Right lobe of liver (tissue), 6 donors: Measurements from ENCODE around the gene TMEM74B. TPM values are rescaled to one million over a fixed set of nuclear protein-coding genes. Genes with fewer than 3 reads are reported as not detected.

Source experiments
- ATAC-seq, 4 donors: fragments of 200-7000 bp; cut with Tn5 transposase; one replicate each; pipeline ENCODE4 v1.9.1; 2020; ENCODE audit warnings: mild to moderate bottlenecking in 4 of 4, moderate library complexity in 4 of 4
- DNase-seq, 3 donors: peaks; one replicate each; pipeline ENCODE4 v3.0.0-alpha.2; 2020
- H3K27ac ChIP-seq, 3 donors: fragments of 200-600 bp; one replicate each; pipeline ENCODE4 v1.8.0; 2022
- H3K27me3 ChIP-seq, 2 donors: fragments of 200-600 bp; one replicate each; pipeline ENCODE4 v1.8.0; 2022
- H3K36me3 ChIP-seq, 4 donors: fragments of 200-600 bp; sonication (generic) in 1 of 4; one replicate each; pipeline versions ENCODE4 v1.5.1 to v1.8.0; 2017 to 2022; ENCODE audit warnings: control low read depth in 1 of 4
- H3K4me1 ChIP-seq, 4 donors: fragments of 200-600 bp; sonication (generic) in 1 of 4; one replicate each; pipeline versions ENCODE4 v1.5.1 to v1.8.0; 2017 to 2022; ENCODE audit warnings: control low read depth in 1 of 4
- H3K4me3 ChIP-seq, 3 donors: fragments of 200-600 bp; one replicate each; pipeline ENCODE4 v1.8.0; 2022
- H3K9me3 ChIP-seq, 4 donors: fragments of 200-600 bp; sonication (generic) in 1 of 4; one replicate each; pipeline versions ENCODE4 v1.5.1 to v1.8.0; 2017 to 2022; ENCODE audit warnings: control low read depth in 1 of 4
- POLR2A ChIP-seq: fragments of 450-650 bp; IDR thresholded peaks from one replicate; pipeline ENCODE4 v1.6.1; 2017; ENCODE audit warnings: antibody characterized with exemption, mild to moderate bottlenecking
- WGBS: methylation state at CpG from one replicate; pipeline ENCODE4 v1.1.6; 2018; ENCODE audit warnings: low coverage, low lambda C conversion rate; ENCODE audit not compliant: insufficient coverage; ENCODE audit errors: missing lambda C conversion rate; 5-methylcytosine and 5-hydroxymethylcytosine counted together
- intact Hi-C, 2 donors: fragments of 100-400 bp; cut with DNase I; formaldehyde crosslinking; loops; one replicate each; pipeline versions ENCODE4 v1.11.2 to v1.14.1; 2022
- total RNA-seq, 6 experiments: library from RNA; depleted of rRNA in 2 of 6; stranded (reverse); fragments of >200 nt in 2 of 6; fragmentation: NEBNext Ultra II Directional in 3 of 6; extraction: Animal tissue kit (Norgen Biotek cat#: 25700) in 3 of 6; gene quantifications; one replicate each; pipeline versions ENCODE4 v1.1.0 to v1.2.4, GENCODE V29; 2016 to 2023
- TF ChIP-seq, protein P1 (sequence below), 4 donors: fragments of 200-600 bp in 3 of 4; fragments of 450-650 bp in 1 of 4; IDR thresholded peaks; one replicate each; pipeline versions ENCODE4 v1.5.1 to v1.8.0; 2016 to 2022; ENCODE audit warnings: antibody characterized with exemption in 4 of 4, mild to moderate bottlenecking in 2 of 4
- donor health status: DM: no; HTN: yes; CAD: no.
- donor health status: DM: no; HTN: no; CAD: no.
- donor health status: DM: no; HTN: no; CAD: no.
- donor health status: DM: no; HTN: yes; CAD: no.
- donor health status: DM: no; HTN: yes; CAD: no.

TMEM74B gene
- total RNA-seq, 6 experiments from 2014 or later: 0.37 to 2.8 (median 1.8) TPM

DNA sequence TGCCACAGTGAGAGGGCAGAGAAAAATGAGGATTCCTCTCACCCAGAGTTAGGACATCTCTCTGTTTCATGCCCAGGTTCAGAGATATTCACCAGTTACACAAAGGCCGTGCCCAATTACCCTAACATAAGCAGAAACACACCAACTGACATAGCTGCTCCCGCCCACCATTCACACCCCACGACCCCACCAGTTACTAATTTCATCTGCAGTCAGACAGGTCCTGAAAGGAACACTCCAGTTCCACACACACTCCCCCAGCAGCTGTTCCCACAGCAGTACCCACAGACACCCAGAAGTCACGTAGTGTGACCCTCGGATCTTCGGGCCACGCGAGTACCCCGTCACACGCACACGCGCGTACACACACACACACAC lies 532 bp downstream of the TMEM74B start:
- DNase-seq: no peak
- Histone ChIP-seq H3K27ac (no peak overlapping the region), H3K27me3 (no peaks in the 10 kb centered on the region), H3K4me1 (peaks cover 0 to 23% (median 8%) of the 10 kb centered on the region in 4 donors), H3K36me3 (no peaks in the 10 kb centered on the region), H3K9me3 (no peaks in the 10 kb centered on the region), H3K4me3 (no peak overlapping the region)
- TF ChIP-seq, protein P1, sequence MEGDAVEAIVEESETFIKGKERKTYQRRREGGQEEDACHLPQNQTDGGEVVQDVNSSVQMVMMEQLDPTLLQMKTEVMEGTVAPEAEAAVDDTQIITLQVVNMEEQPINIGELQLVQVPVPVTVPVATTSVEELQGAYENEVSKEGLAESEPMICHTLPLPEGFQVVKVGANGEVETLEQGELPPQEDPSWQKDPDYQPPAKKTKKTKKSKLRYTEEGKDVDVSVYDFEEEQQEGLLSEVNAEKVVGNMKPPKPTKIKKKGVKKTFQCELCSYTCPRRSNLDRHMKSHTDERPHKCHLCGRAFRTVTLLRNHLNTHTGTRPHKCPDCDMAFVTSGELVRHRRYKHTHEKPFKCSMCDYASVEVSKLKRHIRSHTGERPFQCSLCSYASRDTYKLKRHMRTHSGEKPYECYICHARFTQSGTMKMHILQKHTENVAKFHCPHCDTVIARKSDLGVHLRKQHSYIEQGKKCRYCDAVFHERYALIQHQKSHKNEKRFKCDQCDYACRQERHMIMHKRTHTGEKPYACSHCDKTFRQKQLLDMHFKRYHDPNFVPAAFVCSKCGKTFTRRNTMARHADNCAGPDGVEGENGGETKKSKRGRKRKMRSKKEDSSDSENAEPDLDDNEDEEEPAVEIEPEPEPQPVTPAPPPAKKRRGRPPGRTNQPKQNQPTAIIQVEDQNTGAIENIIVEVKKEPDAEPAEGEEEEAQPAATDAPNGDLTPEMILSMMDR (IDR thresholded peaks at IDR 0.05): no peak
- TF ChIP-seq POLR2A: no peak
- intact Hi-C loops: loop anchor here (5.0 to 10.0 kb wide), 2 partner anchors 57 to 59 kb away; no protein-coding TSS in a partner anchor
- WGBS: 17% methylated on average over 1 of the region's 13 CpGs
- ATAC-seq: no peak

DNA sequence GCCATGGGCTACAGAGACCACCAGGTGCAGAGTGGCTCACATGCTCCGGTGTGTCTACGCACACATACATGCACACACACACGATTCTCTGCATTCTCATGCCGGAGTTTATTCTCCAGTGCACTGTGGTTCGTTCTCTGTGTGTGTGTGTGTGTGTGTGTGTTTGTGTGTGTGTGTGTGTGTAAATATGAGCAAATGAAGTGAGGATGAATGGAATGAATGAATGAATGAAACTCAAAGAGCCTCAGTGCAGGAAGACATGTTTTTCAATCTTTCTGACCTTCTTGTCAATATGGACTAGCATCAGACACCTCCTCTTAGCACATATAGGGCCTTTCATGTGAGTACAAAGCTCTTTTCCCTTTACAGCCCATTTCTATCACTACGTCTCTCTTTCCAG lies 1.6 kb downstream of the TMEM74B start:
- TF ChIP-seq, protein P1 (IDR thresholded peaks at IDR 0.05): no peak
- TF ChIP-seq POLR2A: no peak
- ATAC-seq (no peak), DNase-seq (no peak)
- no peak overlapping the region for H3K4me3 ChIP-seq
- intact Hi-C loops: loop anchor here (5.0 to 10.0 kb wide), 2 partner anchors 56 to 58 kb away; no protein-coding TSS in a partner anchor
- H3K9me3 ChIP-seq: no peaks in the 10 kb centered on the region
- peaks cover 0 to 31% (median 14%) of the 10 kb centered on the region in 4 donors for H3K4me1 ChIP-seq
- H3K36me3 ChIP-seq: no peaks in the 10 kb centered on the region
- 61% methylated on average over 2 of the region's 6 CpGs for WGBS
- no peak overlapping the region for H3K27ac ChIP-seq
- no peaks in the 10 kb centered on the region for H3K27me3 ChIP-seq

DNA sequence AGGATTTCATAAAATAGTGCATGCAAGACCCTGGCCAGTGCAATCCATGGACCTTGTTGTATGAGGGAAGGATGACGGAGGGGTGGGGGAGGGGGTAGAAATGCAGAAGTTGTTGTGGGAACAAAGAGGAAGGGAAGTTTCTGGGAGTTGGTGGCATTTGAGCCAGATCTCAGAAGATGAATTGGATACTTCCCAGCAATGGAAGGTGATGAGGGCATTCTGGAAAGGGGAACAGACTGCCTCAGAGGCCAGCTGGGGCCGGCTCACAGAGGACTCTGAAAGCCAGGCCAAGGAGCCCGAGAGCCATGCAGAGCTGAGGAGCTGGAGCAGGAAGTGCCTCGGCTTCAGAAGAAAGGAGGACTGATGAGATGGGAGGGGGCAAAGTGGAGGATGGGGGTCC lies 2.7 kb downstream of the TMEM74B start:
- Histone ChIP-seq H3K27ac (no peak overlapping the region), H3K36me3 (no peaks in the 10 kb centered on the region), H3K4me3 (no peak overlapping the region), H3K9me3 (no peaks in the 10 kb centered on the region), H3K4me1 (peaks cover 0 to 26% (median 13%) of the 10 kb centered on the region in 4 donors), H3K27me3 (no peaks in the 10 kb centered on the region)
- DNase-seq: no peak
- WGBS: 49% methylated on average over 4 of the region's 4 CpGs
- ATAC-seq: no peak
- intact Hi-C loops: loop anchor here (5.0 to 10.0 kb wide), 2 partner anchors 55 to 57 kb away; no protein-coding TSS in a partner anchor
- no peak for TF ChIP-seq POLR2A
- TF ChIP-seq, protein P1 (IDR thresholded peaks at IDR 0.05): no peak

DNA sequence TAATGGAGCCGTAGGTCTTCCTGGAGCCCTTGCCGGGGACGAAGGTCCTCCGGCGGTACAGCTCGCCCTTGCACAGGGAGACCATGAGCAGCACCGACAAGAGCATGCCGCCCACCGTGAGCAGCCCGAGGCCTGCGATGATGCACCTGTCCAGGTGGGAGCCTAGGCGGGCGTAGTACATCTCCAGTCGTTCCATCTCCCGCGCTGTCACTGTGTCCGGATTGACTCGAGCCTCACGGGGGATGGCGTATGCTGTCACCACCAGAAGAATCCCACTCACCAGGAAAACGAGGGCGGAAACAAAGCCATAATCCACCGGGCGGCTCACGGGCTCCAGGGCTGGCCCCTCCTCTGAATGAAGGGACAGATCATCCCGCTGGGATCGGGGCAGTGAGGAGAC lies 3.8 kb downstream of the TMEM74B start:
- intact Hi-C loops: loop anchor here (5.0 to 10.0 kb wide), 2 partner anchors 54 to 56 kb away; no protein-coding TSS in a partner anchor
- Histone ChIP-seq H3K27me3 (no peaks in the 10 kb centered on the region), H3K4me3 (no peak overlapping the region), H3K4me1 (peaks cover 0 to 24% (median 8%) of the 10 kb centered on the region in 4 donors), H3K9me3 (no peaks in the 10 kb centered on the region), H3K27ac (no peak overlapping the region), H3K36me3 (no peaks in the 10 kb centered on the region)
- TF ChIP-seq POLR2A: no peak
- TF ChIP-seq, protein P1 (IDR thresholded peaks at IDR 0.05): no peak
- no peak for ATAC-seq
- no peak for DNase-seq
- 89% methylated on average over 8 of the region's 27 CpGs for WGBS

DNA sequence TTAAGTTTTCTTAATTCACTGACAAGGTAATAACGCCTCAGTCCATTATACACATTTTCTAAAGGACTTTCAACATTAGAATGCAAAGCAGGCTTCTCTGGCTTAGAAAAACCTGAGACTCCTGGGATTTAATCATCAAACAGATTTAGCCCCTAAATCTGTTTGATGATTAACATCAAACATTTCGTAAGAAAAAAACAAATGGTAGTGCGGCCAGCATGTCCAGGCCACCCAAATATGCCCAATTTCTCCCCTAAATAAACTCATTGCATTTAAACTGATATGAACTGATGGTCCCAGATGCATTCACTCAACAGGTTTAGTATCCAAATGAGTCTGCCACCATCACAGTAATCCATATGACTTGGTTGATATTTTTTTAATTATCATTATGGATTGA lies 6.2 kb downstream of the TMEM74B start:
- TF ChIP-seq, protein P1 (IDR thresholded peaks at IDR 0.05): no peak
- no peak for TF ChIP-seq POLR2A
- no peaks in the 10 kb centered on the region for H3K27me3 ChIP-seq
- ATAC-seq (peak in 2 of 4 donors; percentile 22 to 53), DNase-seq (no peak)
- H3K4me3 ChIP-seq: no peak overlapping the region
- no peaks in the 10 kb centered on the region for H3K36me3 ChIP-seq
- no peak overlapping the region for H3K27ac ChIP-seq
- WGBS: 53% methylated on average over 3 of the region's 3 CpGs
- peaks cover 0 to 20% (median 7%) of the 10 kb centered on the region in 4 donors for H3K4me1 ChIP-seq
- H3K9me3 ChIP-seq: no peaks in the 10 kb centered on the region
- intact Hi-C loops: no loop called here
